HEK293 (cell line): Measurements from ENCODE around the gene PKIB.

Source experiments
- CTCF ChIA-PET: fragments of 350-600 bp; formaldehyde crosslinking; extraction: SDS; loops from one replicate; lab custom pipeline; 2021; ENCODE audit warnings: antibody characterized with exemption; lab: Yijun Ruan, JAX
- POLR2A ChIA-PET: fragments of 300-600 bp; formaldehyde crosslinking; extraction: SDS; loops from one replicate; lab custom pipeline; 2020; ENCODE audit warnings: antibody characterized with exemption, inconsistent platforms; lab: Yijun Ruan, JAX
- H3K27ac ChIP-seq: fragments of 200-500 bp; sonication (Bioruptor generic); 2 replicates; pipeline ENCODE4 v1.5.1; 2014; ENCODE audit warnings: low read depth, low read length, control low read depth, inconsistent platforms; ENCODE audit errors: extremely low read depth
- H3K36me3 ChIP-seq, 2 experiments: fragments of 200-500 bp in 1 of 2; sonication (Bioruptor generic) in 1 of 2; 1 replicate in 1 of 2; 2 replicates in 1 of 2; pipeline ENCODE4 v1.5.1; 2014 to 2017; ENCODE audit warnings: inconsistent platforms in 2 of 2, low read length in 2 of 2; ENCODE audit not compliant: control insufficient read depth in 2 of 2, insufficient read depth in 1 of 2
- H3K4me1 ChIP-seq: fragments of 200-500 bp; sonication (Bioruptor generic); 2 replicates; pipeline ENCODE4 v1.5.1; 2014; ENCODE audit warnings: mild to moderate bottlenecking, low read length, inconsistent platforms; ENCODE audit not compliant: control insufficient read depth, insufficient read depth
- H3K4me3 ChIP-seq: 2 replicates; pipeline ENCODE4 v1.5.1; 2011; ENCODE audit warnings: low read depth, mild to moderate bottlenecking, control low read depth, low read length, moderate library complexity
- H3K9me3 ChIP-seq: fragments of 200-500 bp; sonication (Bioruptor generic); 2 replicates; pipeline ENCODE4 v1.5.1; 2014; ENCODE audit warnings: low read depth, low read length, inconsistent platforms; ENCODE audit not compliant: control insufficient read depth, insufficient read depth
- KLF9 ChIP-seq: fragments of 450-650 bp; formaldehyde crosslinking; IDR thresholded peaks from 2 replicates; pipeline ENCODE4 v1.5.1; 2016; ENCODE audit warnings: missing biosample characterization, missing genetic modification characterization, low read depth
- MYNN ChIP-seq: fragments of 450-650 bp; formaldehyde crosslinking; IDR thresholded peaks from 2 replicates; pipeline ENCODE4 v1.5.1; 2016; ENCODE audit warnings: missing biosample characterization, missing genetic modification characterization, borderline replicate concordance
- MZF1 ChIP-seq: fragments of 450-650 bp; formaldehyde crosslinking; IDR thresholded peaks from 2 replicates; pipeline ENCODE4 v1.5.1; 2017; ENCODE audit warnings: missing biosample characterization, missing genetic modification characterization, borderline replicate concordance
- ZNF121 ChIP-seq: fragments of 450-650 bp; formaldehyde crosslinking; IDR thresholded peaks from 2 replicates; pipeline ENCODE4 v1.5.1; 2016; ENCODE audit warnings: missing biosample characterization, missing genetic modification characterization
- ZNF169 ChIP-seq: fragments of 450-650 bp; formaldehyde crosslinking; IDR thresholded peaks from 2 replicates; pipeline ENCODE4 v1.5.1; 2016; ENCODE audit warnings: missing biosample characterization, missing genetic modification characterization
- ZNF302 ChIP-seq: fragments of 450-650 bp; formaldehyde crosslinking; IDR thresholded peaks from 2 replicates; pipeline ENCODE4 v1.5.1; 2016; ENCODE audit warnings: missing biosample characterization, missing genetic modification characterization, low read depth
- ZNF341 ChIP-seq: fragments of 450-650 bp; formaldehyde crosslinking; IDR thresholded peaks from 2 replicates; pipeline ENCODE4; 2016; ENCODE audit warnings: low read depth, missing biosample characterization, missing genetic modification characterization
- ZNF350 ChIP-seq: fragments of 450-650 bp; formaldehyde crosslinking; IDR thresholded peaks from 2 replicates; pipeline ENCODE4 v1.5.0; 2017; ENCODE audit warnings: missing biosample characterization, mild to moderate bottlenecking, missing genetic modification characterization
- ZNF549 ChIP-seq: fragments of 450-650 bp; IDR thresholded peaks from 2 replicates; pipeline ENCODE4 v1.5.1; 2018; ENCODE audit warnings: missing biosample characterization, missing genetic modification characterization, mild to moderate bottlenecking, inconsistent platforms, moderate library complexity
- ZNF561 ChIP-seq: fragments of 450-650 bp; IDR thresholded peaks from 2 replicates; pipeline ENCODE4 v1.5.1; 2018; ENCODE audit warnings: missing biosample characterization, missing genetic modification characterization, borderline replicate concordance
- ZNF626 ChIP-seq: fragments of 450-650 bp; sonication (Bioruptor Pico); formaldehyde crosslinking; IDR thresholded peaks from 2 replicates; pipeline ENCODE4 v1.5.1; 2018; ENCODE audit warnings: missing biosample characterization, missing genetic modification characterization, inconsistent platforms
- TF ChIP-seq, protein P1 (sequence below): fragments of 450-650 bp; formaldehyde crosslinking; IDR thresholded peaks from 2 replicates; pipeline ENCODE4 v1.5.1; 2016; ENCODE audit warnings: missing biosample characterization, missing genetic modification characterization, low read depth
- TF ChIP-seq, protein P2 (sequence below): fragments of 450-650 bp; formaldehyde crosslinking; IDR thresholded peaks from 2 replicates; pipeline ENCODE4 v1.5.1; 2016; ENCODE audit warnings: missing biosample characterization, missing genetic modification characterization, borderline replicate concordance
- TF ChIP-seq, protein P3 (sequence below): IDR thresholded peaks from 2 replicates; pipeline ENCODE4 v1.6.1; 2011; ENCODE audit warnings: mild to moderate bottlenecking, low read depth, low read length, borderline replicate concordance
- TF ChIP-seq, protein P4 (sequence below): fragments of 450-650 bp; formaldehyde crosslinking; IDR thresholded peaks from 2 replicates; pipeline ENCODE4 v1.5.1; 2016; ENCODE audit warnings: missing biosample characterization, missing genetic modification characterization
- TF ChIP-seq, protein P5 (sequence below): fragments of 450-650 bp; formaldehyde crosslinking; IDR thresholded peaks from 2 replicates; pipeline ENCODE4; 2016; ENCODE audit warnings: missing biosample characterization, missing genetic modification characterization
- TF ChIP-seq, protein P6 (sequence below): fragments of 450-650 bp; formaldehyde crosslinking; IDR thresholded peaks from 2 replicates; pipeline ENCODE4 v1.5.1; 2016; ENCODE audit warnings: missing biosample characterization, missing genetic modification characterization
- TF ChIP-seq, protein P7 (sequence below): fragments of 450-650 bp; IDR thresholded peaks from 2 replicates; pipeline ENCODE4 v1.5.1; 2018; ENCODE audit warnings: missing biosample characterization, missing genetic modification characterization

Gene PKIB

DNA sequence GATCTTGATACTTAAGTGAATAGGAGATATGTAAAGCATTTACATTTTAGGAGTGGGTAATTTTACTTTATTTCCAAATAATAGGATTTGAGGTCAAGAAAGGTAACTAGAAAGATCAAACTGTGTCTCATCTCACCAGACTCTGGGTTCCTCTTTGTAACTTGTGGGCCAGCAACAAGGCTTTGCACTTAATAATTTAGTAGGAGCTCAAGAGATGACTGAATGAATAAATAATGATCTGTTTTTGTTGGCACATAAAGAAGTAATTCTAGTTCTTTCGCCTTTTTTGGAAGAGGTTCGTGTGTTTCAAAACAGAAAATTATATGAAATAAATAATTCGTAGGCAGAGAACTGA, 101.9 kb downstream of the PKIB start:
- no peaks in the 10 kb centered on the region for H3K9me3 ChIP-seq
- ChIA-PET POLR2A (no interaction called here), CTCF (interaction anchor here (0.6 to 3.2 kb wide), 4 partner anchors 15 to 220 kb away, joined by 3 to 15 read pairs (median 4); no protein-coding TSS in a partner anchor)
- TF ChIP-seq, protein P1, sequence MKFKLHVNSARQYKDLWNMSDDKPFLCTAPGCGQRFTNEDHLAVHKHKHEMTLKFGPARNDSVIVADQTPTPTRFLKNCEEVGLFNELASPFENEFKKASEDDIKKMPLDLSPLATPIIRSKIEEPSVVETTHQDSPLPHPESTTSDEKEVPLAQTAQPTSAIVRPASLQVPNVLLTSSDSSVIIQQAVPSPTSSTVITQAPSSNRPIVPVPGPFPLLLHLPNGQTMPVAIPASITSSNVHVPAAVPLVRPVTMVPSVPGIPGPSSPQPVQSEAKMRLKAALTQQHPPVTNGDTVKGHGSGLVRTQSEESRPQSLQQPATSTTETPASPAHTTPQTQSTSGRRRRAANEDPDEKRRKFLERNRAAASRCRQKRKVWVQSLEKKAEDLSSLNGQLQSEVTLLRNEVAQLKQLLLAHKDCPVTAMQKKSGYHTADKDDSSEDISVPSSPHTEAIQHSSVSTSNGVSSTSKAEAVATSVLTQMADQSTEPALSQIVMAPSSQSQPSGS (tag by site-specific recombination): no peak
- TF ChIP-seq, protein P2, sequence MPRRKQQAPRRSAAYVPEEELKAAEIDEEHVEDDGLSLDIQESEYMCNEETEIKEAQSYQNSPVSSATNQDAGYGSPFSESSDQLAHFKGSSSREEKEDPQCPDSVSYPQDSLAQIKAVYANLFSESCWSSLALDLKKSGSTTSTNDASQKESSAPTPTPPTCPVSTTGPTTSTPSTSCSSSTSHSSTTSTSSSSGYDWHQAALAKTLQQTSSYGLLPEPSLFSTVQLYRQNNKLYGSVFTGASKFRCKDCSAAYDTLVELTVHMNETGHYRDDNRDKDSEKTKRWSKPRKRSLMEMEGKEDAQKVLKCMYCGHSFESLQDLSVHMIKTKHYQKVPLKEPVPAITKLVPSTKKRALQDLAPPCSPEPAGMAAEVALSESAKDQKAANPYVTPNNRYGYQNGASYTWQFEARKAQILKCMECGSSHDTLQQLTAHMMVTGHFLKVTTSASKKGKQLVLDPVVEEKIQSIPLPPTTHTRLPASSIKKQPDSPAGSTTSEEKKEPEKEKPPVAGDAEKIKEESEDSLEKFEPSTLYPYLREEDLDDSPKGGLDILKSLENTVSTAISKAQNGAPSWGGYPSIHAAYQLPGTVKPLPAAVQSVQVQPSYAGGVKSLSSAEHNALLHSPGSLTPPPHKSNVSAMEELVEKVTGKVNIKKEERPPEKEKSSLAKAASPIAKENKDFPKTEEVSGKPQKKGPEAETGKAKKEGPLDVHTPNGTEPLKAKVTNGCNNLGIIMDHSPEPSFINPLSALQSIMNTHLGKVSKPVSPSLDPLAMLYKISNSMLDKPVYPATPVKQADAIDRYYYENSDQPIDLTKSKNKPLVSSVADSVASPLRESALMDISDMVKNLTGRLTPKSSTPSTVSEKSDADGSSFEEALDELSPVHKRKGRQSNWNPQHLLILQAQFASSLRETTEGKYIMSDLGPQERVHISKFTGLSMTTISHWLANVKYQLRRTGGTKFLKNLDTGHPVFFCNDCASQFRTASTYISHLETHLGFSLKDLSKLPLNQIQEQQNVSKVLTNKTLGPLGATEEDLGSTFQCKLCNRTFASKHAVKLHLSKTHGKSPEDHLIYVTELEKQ (tag by site-specific recombination): no peak
- TF ChIP-seq, protein P3, sequence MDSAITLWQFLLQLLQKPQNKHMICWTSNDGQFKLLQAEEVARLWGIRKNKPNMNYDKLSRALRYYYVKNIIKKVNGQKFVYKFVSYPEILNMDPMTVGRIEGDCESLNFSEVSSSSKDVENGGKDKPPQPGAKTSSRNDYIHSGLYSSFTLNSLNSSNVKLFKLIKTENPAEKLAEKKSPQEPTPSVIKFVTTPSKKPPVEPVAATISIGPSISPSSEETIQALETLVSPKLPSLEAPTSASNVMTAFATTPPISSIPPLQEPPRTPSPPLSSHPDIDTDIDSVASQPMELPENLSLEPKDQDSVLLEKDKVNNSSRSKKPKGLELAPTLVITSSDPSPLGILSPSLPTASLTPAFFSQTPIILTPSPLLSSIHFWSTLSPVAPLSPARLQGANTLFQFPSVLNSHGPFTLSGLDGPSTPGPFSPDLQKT: no peak
- TF ChIP-seq, protein P4, sequence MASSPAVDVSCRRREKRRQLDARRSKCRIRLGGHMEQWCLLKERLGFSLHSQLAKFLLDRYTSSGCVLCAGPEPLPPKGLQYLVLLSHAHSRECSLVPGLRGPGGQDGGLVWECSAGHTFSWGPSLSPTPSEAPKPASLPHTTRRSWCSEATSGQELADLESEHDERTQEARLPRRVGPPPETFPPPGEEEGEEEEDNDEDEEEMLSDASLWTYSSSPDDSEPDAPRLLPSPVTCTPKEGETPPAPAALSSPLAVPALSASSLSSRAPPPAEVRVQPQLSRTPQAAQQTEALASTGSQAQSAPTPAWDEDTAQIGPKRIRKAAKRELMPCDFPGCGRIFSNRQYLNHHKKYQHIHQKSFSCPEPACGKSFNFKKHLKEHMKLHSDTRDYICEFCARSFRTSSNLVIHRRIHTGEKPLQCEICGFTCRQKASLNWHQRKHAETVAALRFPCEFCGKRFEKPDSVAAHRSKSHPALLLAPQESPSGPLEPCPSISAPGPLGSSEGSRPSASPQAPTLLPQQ: no peak
- TF ChIP-seq ZNF121 (tag by site-specific recombination) (no peak), MYNN (tag by site-specific recombination) (no peak), ZNF169 (tag by site-specific recombination) (no peak), ZNF350 (no peak), ZNF626 (tag by site-specific recombination) (no peak), ZNF549 (tag by site-specific recombination) (no peak), ZNF561 (tag by site-specific recombination) (no peak), ZNF341 (no peak), ZNF302 (tag by site-specific recombination) (no peak), KLF9 (tag by site-specific recombination) (no peak), MZF1 (tag by site-specific recombination) (no peak)
- TF ChIP-seq, protein P5, sequence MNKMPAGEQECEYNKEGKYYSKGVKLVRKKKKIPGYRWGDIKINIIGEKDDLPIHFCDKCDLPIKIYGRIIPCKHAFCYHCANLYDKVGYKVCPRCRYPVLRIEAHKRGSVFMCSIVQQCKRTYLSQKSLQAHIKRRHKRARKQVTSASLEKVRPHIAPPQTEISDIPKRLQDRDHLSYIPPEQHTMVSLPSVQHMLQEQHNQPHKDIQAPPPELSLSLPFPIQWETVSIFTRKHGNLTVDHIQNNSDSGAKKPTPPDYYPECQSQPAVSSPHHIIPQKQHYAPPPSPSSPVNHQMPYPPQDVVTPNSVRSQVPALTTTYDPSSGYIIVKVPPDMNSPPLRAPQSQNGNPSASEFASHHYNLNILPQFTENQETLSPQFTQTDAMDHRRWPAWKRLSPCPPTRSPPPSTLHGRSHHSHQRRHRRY (tag by site-specific recombination): no peak
- TF ChIP-seq, protein P6, sequence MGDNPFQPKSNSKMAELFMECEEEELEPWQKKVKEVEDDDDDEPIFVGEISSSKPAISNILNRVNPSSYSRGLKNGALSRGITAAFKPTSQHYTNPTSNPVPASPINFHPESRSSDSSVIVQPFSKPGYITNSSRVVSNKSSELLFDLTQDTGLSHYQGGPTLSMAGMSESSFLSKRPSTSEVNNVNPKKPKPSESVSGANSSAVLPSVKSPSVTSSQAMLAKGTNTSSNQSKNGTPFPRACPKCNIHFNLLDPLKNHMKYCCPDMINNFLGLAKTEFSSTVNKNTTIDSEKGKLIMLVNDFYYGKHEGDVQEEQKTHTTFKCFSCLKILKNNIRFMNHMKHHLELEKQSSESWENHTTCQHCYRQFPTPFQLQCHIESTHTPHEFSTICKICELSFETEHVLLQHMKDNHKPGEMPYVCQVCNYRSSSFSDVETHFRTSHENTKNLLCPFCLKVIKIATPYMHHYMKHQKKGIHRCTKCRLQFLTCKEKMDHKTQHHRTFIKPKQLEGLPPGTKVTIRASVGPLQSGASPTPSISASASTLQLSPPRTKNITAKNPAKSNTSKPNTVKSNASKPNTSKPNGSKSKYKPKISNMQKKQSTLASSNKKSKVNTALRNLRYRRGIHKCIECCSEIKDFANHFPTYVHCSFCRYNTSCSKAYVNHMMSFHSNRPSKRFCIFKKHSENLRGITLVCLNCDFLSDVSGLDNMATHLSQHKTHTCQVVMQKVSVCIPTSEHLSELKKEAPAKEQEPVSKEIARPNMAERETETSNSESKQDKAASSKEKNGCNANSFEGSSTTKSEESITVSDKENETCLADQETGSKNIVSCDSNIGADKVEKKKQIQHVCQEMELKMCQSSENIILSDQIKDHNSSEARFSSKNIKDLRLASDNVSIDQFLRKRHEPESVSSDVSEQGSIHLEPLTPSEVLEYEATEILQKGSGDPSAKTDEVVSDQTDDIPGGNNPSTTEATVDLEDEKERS (tag by site-specific recombination): no peak
- TF ChIP-seq, protein P7, sequence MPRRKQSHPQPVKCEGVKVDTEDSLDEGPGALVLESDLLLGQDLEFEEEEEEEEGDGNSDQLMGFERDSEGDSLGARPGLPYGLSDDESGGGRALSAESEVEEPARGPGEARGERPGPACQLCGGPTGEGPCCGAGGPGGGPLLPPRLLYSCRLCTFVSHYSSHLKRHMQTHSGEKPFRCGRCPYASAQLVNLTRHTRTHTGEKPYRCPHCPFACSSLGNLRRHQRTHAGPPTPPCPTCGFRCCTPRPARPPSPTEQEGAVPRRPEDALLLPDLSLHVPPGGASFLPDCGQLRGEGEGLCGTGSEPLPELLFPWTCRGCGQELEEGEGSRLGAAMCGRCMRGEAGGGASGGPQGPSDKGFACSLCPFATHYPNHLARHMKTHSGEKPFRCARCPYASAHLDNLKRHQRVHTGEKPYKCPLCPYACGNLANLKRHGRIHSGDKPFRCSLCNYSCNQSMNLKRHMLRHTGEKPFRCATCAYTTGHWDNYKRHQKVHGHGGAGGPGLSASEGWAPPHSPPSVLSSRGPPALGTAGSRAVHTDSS: no peak
- no peaks in the 10 kb centered on the region for H3K4me1 ChIP-seq
- no peaks in the 10 kb centered on the region for H3K36me3 ChIP-seq
- no peak overlapping the region for H3K4me3 ChIP-seq
- H3K27ac ChIP-seq: no peak overlapping the region
